Activated T-cell treated with anti-CD3 and anti-CD28 coated beads, Interleukin-2, amount 50 U/mL, for 1 hour (primary cell): Measurements from ENCODE around the gene PCDH9.

Experiments
- DNase-seq: peaks from one replicate; pipeline ENCODE4 v3.0.0-alpha.2; 2020

PCDH9 gene

DNA sequence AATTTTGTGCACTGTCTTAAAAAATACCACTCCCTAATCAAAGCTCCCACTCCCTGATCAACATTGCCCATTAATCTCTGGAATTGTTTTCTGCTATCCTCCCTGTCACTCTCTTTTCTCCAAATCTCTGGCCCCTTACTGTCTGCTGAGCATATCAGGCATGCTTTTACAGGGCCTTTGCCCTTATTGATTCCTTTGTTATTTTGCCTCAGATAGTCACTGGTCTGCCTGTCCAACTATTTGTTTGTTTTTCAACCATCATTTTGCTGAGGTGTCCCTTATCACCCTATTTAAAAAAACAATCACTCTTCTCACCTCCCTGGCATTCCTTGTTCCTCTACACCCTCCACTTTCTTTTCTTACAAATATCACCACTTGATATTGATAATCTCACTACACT is 153.0 kb downstream of the PCDH9 start:
- DNase-seq, result no peak

DNA sequence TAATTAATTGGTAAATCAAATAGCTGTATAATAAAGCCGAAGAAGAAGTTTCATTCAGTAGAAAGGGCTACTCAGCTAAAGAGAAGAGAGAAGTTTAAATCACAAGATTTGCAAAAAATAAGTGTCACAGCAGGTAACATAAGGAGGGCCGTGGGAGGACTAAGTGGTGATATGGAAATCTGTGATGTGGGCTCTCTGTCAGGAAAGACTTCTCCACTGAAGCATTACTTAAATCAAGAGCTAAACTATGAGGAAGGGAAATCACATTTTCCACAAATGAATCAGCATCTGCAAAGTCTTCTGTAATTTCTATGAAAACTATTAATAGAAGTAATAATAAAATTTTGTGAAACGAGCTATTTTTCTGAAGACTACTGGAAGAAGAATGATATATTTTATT is 153.8 kb downstream of the PCDH9 start:
- no peak for DNase-seq

- DNase-seq, result no peak
These were observed 154.9 kb downstream of the PCDH9 start for GRCh38 chr13:67075239-67075638.

DNA sequence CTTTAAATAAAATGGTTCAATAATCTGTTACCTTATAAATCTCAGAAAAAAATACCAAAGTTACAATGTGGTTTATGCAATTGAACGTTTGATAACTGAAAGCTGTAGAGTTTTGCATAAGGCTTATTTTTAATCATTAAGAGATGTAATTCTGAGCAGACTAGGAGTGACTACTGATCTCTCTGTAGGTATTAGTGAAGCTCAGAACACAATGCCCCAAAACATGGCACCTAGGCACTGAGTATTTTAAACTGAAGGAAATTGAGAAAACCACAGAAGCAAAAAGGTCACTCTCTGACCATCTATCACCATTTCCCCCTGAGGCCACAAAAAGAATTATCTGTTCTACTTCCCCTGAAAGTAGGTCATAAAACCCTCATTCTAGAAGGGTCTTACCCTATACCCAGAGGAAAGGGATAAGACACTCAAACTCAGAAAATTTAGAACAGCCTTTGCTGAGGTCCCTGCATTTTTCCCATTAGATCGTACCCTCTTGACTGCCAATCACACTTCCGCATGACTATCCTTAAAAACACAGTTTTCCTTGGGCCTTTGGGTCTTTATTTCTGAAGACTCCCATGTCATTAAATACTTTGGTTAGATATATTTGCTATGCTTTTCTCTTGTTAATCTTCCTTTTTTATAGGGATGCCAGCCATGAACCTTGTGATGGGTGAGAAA is 158.1 kb downstream of the PCDH9 start:
- DNase-seq, result no peak

DNA sequence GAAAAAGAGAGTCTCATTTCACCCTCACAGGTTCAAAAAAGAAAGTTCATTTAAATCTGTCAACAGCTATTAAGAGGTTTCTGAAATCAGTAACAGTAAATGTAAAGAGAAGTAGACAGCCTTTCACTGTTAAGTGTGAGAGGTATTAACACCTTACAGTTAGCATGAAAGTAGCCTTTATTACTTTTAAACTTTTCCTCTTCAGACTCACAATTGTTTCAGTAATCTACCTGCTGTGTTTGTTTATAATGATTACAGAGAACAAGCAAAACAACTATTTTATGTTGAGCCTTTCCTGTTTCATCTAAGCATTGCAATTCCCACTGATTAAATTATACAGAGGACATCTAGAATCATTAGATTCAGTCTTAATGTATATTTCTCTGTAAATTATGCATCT is 159.8 kb downstream of the PCDH9 start:
- DNase-seq, result no peak

DNA sequence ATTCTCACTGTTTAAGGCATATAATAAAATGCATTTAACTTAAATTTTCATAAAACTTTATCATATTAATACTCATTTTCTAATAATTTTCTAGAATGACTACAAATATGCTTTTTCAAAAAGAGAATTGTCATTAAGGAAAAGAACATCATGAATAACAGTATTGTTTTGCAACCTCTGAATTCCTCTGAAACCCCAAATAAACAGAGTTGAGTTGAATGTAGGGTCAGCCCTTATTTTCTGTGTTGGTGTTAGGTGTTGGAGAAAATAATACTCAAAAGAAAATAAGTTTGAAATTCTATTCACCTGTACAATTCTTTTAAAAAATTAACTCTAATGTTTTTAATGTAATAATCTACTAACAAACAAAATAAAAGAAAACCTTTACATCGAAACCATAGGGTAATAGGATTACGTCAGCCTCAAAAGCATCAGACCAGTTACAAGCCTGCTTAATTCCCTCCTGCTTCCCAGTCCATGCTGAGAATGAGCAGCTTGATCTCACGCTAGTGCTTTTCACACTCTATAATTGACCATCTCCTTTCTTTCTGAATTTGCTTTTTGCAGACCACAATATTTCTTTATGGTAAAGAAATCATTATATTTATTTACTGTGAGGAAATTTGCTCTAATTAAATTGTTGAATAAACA is 160.9 kb downstream of the PCDH9 start:
- no peak for DNase-seq

GRCh38 chr13:67064920-67065319 is 165.2 kb downstream of the PCDH9 start:
- DNase-seq, result no peak

GRCh38 chr13:67063036-67063435 is 167.1 kb downstream of the PCDH9 start:
- DNase-seq, result no peak

DNA sequence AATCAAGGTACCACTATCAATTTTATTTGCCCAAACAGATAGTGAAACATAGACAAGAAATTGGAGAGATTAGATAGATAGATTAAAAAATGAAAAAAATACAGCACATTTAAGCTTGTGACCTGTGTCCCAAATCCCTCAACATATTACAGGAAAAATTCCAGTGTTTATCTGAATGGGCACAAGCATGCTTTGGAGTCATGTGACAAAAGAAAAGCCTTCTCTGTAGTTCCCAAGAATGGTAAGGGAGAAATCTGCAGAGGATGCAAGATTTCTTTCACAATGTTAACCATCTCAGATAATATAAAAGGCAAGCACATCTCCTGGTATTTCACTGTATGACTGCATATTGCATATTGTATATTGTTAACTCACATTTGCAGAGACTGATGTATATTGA is 168.0 kb downstream of the PCDH9 start:
- no peak for DNase-seq

GRCh38 chr13:67061750-67062149 is 168.4 kb downstream of the PCDH9 start:
- no peak for DNase-seq

DNA sequence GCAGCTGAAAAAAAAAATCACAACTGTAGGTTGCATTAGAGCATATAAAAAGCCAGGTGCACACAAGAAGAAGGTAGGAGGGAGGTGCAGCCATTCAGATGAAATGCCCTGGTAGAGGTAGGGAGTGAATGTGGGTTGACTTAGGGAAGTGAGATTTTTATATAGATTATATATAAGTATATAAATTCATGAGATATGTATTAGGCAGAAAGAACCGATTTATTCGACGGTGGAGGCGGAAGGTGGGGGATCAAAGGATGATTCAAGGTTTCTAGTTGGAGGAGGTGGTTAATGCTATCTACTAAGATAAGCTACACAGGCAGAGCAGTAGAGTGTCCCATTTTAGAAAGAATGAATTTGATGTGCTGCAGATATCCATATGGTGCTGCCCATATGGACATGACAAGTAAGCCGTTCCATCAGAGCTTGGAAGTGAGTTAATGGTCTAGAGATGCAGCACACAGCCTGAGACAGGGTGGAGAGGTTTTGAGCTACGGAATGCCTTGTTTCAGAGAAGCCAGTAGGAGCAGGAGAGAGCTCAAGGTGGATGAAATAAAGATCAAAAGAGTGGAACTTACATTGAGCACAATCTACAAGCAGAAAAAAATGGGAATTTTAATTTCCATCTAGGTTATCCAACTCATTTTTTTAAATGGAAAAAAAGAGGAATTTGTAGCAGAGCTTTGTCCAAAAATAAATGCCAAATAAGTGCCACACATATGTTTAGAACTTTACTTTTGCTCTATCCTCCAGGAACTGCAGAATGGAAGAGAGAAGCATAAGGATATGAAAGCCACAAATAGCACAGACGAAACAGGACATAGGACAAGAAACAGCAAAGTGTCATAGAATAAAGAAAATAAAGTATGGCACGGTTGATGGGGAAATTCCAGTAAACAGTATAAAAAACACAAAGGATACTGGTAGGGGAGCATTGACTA is 177.3 kb downstream of the PCDH9 start:
- no peak for DNase-seq

DNA sequence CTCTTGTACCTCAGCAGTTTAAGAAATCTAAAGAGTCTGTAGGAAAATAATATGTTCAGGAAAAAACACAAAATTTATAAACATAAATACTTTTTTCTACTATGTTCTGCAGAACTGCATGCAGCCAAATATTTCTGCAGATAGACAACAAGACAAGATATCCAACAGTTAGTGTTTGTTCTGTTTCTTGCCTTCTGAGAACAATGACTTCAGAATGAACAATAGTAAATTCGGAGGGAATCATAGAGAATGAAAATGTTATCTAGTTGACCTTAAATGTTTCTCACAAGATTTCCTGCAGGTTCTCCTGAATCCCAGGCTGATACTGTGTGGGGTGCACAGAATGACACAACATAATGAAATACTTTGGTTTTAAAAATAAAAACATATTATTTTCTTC is 180.4 kb downstream of the PCDH9 start:
- DNase-seq, result no peak

- DNase-seq, result no peak
These were observed 181.3 kb downstream of the PCDH9 start for GRCh38 chr13:67048821-67049150.

GRCh38 chr13:67048084-67048820 is 181.9 kb downstream of the PCDH9 start:
- DNase-seq, result no peak

- no peak for DNase-seq
These were observed 184.8 kb downstream of the PCDH9 start for GRCh38 chr13:67045357-67045756.

DNA sequence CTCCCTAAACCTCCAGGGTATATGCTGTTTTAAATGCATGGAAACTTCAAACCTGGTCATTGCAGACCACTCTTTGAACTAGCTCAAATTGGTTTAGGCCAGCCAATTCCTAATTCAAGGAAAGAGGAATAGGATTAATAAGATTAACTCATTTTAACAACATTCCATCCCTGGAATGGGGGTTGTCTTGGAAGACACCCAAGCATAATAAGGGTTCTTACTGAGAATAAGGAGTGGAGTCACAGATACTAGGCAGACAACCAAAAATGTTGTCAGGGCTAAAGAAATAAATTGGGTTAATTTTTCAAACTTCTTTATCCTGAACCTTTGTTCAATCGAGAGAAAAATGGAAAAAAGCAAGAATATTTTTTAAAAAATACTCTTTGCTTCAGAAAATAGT is 186.2 kb downstream of the PCDH9 start:
- no peak for DNase-seq

GRCh38 chr13:67042556-67042955 is 187.6 kb downstream of the PCDH9 start:
- no peak for DNase-seq

GRCh38 chr13:67036699-67037457 is 193.3 kb downstream of the PCDH9 start:
- DNase-seq, result no peak

GRCh38 chr13:67033170-67033569 is 197.0 kb downstream of the PCDH9 start:
- no peak for DNase-seq

DNA sequence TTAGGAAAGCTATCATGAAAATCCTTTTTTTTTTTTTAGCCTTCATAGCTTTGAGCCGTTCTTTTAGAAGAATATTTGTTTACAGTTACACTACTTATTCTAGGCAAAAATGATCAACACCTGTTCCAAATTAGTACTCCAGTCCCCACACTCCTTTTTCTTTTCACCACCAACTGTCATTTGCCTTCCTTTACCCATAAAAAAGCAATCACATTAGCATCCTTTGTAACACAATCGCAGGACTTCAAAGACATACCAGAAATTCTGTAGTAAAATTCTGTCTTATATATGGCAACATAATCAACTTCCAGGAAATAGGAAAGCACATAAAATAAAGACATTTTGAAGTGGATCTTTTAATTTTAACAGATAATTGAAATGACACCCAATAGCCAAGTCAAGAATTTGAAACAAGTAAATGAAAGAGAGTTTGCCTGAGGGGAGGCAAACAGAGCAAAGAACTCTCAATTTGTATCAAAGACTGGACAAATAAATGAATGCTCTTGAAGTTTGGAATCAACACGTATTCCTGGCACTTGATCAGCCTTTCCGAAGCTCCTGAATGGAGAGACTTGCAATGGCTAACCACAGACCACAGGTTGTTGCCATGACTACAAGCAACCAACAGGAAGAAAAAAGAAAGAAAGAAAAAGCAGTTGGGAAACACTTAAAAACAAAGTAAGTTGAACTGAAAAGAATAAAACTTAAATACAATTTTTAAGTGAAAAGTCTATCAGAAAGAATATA is 206.8 kb downstream of the PCDH9 start:
- no peak for DNase-seq

- no peak for DNase-seq
These were observed 211.4 kb downstream of the PCDH9 start for GRCh38 chr13:67018775-67019174.

DNA sequence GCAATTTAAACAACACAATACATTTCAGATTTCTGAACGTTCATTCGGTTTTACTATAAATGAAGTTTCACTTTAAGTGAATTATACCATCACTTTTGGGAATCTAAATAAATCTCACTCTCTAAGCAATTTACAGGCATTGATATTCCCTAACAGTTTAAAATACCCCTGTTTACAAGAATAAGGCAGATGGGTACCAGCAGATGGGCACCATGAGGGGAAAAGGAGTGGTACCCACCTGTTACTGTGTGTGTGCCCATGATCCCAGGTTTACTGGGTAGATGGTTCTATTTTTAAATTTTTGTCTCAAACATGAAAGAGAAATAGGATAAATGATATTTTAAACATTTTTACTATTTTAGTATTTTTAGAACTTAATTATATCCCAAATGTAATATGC is 212.9 kb downstream of the PCDH9 start:
- no peak for DNase-seq
